ENCODE results near the gene CACNA1D. TPM values are rescaled to one million over a fixed set of nuclear protein-coding genes. Genes with fewer than 3 reads are reported as not detected.
"Not testable (repeated sequence)": the region's sequence is repeated elsewhere in the genome, so short reads cannot be mapped to it uniquely, and the experiment has no call there.

The CACNA1D gene
- total RNA-seq, 1 experiment from 2014 or later, result 0.12 TPM

GRCh38 chr3:53657651-53658050 lies 163.2 kb downstream of the CACNA1D start:
- no peak for DNase-seq (ENCODE audit: low read depth)

DNA sequence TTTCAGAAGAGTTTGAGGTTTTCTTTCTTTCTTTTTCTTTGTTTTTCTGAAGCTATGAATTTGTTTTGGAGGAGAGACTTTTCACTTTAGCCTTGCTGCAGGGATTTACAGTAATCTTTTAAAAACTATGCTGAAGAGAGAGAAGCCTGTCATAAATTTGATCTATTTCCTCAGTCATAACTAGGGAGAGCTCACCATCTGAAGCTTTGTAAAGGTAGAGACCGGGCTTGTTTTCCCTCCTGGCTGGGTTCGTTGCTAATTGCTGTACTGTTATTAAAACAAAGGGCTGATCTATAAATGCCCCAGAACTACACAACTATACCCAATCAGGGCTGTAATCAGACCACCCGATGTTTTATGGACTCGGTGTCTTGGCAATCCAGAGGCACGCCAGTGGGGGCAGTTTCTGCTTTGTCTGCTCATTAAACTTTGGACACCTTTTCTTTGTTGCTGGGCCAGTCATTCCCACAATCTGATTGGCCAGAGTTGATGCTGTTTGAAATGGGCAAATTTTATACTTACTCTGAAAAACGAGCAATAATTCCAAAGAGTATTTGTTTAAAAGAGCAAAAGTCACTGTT lies 164.3 kb downstream of the CACNA1D start:
- no peak for DNase-seq (ENCODE audit: low read depth)

DNA sequence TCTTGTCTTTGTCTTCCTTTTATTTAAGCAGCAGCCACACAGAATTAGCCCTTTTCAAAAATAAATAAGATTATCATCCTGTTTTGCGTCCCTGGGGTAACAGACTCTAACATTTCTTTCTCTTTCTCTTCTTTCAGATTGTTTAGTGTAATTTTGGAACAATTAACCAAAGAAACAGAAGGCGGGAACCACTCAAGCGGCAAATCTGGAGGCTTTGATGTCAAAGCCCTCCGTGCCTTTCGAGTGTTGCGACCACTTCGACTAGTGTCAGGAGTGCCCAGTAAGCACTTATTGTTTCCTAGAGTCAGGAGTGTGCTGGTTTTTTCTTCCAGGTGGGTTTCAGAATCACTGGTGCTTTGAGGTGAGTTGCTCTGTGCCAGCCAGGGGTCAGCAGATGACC lies 165.6 kb downstream of the CACNA1D start:
- DNase-seq (ENCODE audit: low read depth), result no peak

DNA sequence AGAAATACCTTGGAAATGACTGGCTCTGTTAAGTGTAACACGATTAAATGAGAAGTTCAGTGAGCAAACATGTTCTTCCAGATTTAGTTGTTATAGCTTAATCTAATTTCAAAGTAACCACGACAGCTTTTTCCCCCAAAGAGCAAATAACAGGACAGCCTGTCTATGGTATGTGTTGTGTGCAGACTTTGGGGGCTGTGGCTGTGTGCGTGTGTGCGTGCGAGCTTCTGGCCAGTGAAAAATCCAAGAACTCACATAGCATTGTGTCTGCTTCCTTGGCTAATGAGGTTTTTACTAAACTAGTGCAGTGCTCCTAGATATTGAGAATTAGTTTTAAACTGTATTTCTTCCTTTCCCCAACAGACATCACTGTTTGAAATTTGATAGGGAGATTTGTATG lies 167.1 kb downstream of the CACNA1D start:
- DNase-seq (ENCODE audit: low read depth), result no peak

- not testable (repeated sequence) for DNase-seq (ENCODE audit: low read depth)
Observed at GRCh38 chr3:53664812-53665211, 170.4 kb downstream of the CACNA1D start.

GRCh38 chr3:53665608-53666425 lies 171.4 kb downstream of the CACNA1D start:
- no peak for DNase-seq (ENCODE audit: low read depth)

DNA sequence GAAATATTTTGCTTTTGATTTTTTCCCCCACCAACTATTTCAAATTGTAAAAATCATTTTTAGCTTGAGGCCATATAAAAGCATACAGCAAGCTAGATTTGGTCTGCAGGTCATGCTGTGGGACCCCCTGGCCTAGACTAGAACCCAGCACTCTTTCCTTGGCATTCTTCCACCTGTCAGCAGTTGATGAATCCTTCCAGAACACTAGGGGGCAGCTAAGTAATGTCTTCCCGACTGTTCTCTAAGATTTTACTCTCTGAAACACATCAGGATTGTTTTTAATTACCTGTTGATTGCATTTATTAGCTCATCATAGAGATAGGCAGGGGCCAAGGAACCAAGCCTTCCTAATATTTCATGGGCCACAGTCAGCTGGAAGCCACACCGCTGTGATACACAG lies 174.5 kb downstream of the CACNA1D start:
- DNase-seq (ENCODE audit: low read depth), result no peak

DNA sequence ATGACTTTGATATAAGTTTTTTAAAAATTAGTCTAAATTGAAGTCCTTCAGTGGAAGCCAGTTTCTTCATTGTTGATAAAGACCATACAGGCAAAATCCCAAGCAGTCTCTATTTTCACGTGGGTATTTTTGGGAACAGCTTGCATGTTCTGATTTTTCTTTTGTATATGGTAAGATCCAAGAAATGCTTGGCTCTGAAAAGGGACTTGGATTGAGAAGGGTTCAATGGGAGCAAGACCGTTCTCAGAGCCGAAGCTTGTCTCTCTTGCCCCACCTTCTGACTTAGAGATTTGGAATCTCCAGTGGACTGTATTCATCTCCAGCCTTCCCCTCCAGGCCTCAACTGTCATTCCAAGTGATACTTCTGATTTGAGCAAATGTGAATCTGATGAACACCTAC lies 176.3 kb downstream of the CACNA1D start:
- no peak for DNase-seq (ENCODE audit: low read depth)

- DNase-seq (ENCODE audit: low read depth), result no peak
Observed at GRCh38 chr3:53671192-53671960, 177.0 kb downstream of the CACNA1D start.

GRCh38 chr3:53671961-53672299 lies 177.5 kb downstream of the CACNA1D start:
- no peak for DNase-seq (ENCODE audit: low read depth)

DNA sequence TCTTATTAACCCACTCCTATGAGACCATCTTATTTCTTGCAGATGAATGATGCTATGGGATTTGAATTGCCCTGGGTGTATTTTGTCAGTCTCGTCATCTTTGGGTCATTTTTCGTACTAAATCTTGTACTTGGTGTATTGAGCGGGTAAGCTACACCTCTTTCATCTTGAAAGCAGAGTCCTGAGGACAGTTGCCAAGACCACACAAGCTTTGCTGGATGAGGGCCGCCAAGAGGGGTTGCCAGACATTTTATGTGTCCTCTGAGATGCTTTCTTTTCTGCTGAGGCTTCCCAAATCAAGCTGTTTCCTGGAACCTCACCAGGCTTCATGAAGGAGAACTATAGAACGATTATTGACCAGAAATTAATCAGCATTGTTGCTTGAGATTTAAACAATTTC lies 178.6 kb downstream of the CACNA1D start:
- DNase-seq (ENCODE audit: low read depth), result no peak

- no peak for DNase-seq (ENCODE audit: low read depth)
Observed at GRCh38 chr3:53673722-53674350, 179.4 kb downstream of the CACNA1D start.

DNA sequence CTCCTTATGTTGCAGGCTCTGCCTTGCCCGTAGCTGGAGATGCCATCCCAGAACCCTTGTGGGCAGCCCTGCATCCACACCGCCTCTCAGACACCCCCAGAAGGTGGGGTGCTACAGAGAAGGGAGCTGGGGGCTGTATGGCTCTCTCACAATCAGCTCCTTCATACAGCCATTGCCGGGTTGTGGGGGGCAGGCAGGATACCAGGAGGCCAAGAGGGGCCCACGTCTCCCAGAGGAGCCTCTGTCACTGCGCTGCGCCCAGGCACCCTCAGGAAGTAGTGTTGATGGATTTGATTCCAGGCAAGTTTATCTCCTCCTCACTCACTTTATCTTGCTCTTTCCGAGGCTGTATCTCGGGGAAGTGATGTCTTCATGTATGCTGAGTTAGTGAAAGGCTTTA lies 180.2 kb downstream of the CACNA1D start:
- no peak for DNase-seq (ENCODE audit: low read depth)

GRCh38 chr3:53675022-53675697 lies 180.7 kb downstream of the CACNA1D start:
- DNase-seq (ENCODE audit: low read depth), result no peak

DNA sequence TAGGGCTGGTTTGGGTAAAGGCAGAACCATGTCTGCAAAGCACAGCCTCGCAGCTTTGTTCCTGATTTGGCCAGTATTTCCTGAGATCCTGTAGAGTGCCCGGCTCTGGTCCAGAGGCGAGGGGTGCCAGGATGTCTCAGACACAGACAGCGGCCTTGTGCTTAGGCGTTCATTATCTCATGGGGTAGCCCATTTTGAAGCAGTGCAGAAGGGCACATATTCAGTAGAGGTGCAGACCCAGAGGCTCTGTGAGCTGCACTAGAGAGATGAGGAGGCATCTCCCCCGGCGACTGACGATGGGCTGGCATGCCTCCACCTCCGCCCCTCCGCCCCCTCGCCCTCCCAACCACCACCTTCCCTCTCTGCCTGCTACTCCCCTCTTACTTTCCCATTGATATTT lies 181.5 kb downstream of the CACNA1D start:
- no peak for DNase-seq (ENCODE audit: low read depth)

- DNase-seq (ENCODE audit: low read depth), result peak; percentile 4
Observed at GRCh38 chr3:53677413-53677812, 183.0 kb downstream of the CACNA1D start.

GRCh38 chr3:53680028-53680427 lies 185.6 kb downstream of the CACNA1D start:
- DNase-seq (ENCODE audit: low read depth), result peak; percentile 10

DNA sequence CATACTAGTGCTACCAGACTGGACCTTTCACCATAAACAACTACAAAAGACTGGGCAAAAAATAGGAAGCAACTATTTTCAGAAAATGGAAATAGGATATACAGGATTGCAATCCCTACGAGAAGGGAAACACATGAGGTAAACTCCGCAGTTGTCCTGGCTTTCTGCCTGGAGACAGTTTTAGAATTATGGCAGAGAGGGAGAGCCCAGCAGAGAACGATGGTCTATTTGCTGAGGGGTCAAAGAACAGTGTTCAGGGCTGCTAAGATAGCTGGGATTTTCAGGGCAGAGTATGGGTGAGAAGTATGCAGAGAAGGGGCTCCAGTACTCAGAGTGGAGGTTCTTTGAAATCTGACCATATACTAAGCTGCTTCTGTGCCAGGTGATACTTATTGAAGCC lies 188.4 kb downstream of the CACNA1D start:
- no peak for DNase-seq (ENCODE audit: low read depth)

DNA sequence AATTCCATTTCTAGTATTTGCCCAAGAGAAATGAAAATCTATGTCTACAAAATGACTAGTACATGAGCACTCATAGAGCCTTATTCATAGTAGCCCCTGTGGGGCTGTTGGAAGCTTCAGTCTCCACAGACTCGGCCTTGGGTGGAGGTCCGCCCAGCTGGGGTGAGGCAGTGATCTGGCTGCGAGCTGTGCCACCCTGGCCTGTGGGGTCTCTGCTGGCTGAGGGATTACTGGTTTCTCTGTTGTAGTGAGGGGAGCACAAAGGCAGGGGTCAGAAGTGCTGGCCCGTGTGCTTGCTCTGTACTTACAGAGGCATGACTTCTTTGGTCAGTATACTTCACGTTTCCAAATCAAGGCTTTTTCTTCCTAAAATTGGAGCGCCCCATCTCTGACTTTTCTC lies 193.7 kb downstream of the CACNA1D start:
- DNase-seq (ENCODE audit: low read depth), result no peak

DNA sequence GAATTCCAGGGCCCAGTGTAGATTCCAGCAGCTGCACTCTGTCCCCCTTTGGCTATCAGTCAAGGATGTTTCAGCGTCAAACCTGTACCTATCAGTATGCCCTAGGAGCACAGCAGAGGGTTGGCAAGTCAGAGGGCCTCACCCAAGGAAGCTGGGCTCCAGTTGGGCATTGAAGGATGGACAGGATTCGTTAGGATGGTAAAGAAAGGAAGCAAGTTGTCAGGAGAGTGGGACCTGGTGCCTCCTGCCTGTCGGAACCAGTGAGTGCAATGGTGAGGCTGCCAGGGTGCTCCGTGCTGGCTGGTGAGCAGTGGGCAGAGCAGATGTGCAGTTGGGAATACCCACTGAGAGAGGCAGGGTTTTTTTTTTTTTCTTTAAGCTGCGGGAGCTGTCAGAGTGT lies 194.6 kb downstream of the CACNA1D start:
- no peak for DNase-seq (ENCODE audit: low read depth)

DNA sequence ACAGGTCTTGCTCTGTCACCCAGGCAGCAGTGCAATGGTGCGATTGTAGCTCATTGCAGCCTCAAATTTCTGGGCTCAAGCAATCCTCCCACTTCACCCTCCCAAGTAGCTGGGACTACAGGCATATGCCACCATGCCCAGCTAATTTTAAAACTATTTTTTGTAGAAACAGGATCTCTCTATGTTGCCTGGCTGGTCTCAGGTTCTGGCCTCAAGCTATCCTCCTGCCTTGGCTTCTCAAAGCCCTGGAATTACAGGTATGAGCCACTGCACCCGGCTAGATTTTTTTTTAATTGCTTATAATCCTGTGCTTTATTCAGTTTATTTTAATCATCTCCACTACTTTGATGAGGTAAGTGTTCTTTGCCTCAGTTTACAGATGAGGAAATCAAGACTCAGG lies 195.3 kb downstream of the CACNA1D start:
- DNase-seq (ENCODE audit: low read depth), result no peak

DNA sequence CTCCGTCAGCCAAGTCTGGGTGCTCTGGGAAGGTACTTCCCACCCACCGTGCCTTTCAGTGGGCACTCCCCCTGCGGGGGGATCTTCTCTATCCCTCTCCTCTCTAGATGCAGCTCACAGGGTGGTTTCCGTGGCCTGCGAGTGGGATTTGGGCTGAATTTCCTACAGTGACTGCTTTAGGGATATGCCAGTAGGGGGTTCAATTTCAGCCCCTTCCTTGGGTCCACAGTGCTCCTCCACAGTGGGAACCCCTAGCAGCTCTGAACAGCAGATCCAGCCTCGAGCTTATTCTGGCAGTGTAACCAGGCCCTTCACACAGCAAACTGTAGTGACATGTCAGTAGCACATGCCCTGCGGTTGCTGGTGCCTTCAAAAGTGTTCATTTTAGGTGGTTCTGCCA lies 196.1 kb downstream of the CACNA1D start:
- no peak for DNase-seq (ENCODE audit: low read depth)

Measured in RPMI7951 (cell line).